GM12892 (cell line): Measurements from ENCODE around the gene WDR35.

ENCODE experiments used
- POLR2A ChIP-seq: IDR thresholded peaks from 2 replicates; pipeline ENCODE4 v1.6.1; 2011; ENCODE audit warnings: low read depth, low read length, control low read depth
- POLR2AphosphoS5 ChIP-seq: IDR thresholded peaks from 2 replicates; pipeline ENCODE4 v1.6.1; 2011; ENCODE audit warnings: low read depth, low read length, control low read depth
- TAF1 ChIP-seq: IDR thresholded peaks from 2 replicates; pipeline ENCODE4 v1.6.1; 2011; ENCODE audit warnings: low read depth, mild to moderate bottlenecking, control low read depth, low read length, borderline replicate concordance

- no peak for TF ChIP-seq POLR2AphosphoS5
- no peak for TF ChIP-seq POLR2A
- no peak for TF ChIP-seq TAF1
These were observed 113.2 kb downstream of the WDR35 start for GRCh38 chr2:19876751-19877150.
